HG03159 (cell line): ENCODE results near the gene FOXP1.
"Not testable (repeated sequence)": the region's sequence is repeated elsewhere in the genome, so short reads cannot be mapped to it uniquely, and the experiment has no call there.

ENCODE experiments used
- ATAC-seq: cut with Tn5 transposase; IDR thresholded peaks from one replicate; pipeline ENCODE4 v1.9.1; 2021; ENCODE audit warnings: mild to moderate bottlenecking, moderate library complexity; ENCODE audit not compliant: unreplicated experiment

FOXP1 gene

GRCh38 chr3:71351403-71352149 is 232.0 kb downstream of the FOXP1 start:
- ATAC-seq, result no peak

GRCh38 chr3:71350998-71351397 is 232.5 kb downstream of the FOXP1 start:
- ATAC-seq, result no peak

GRCh38 chr3:71348831-71349230 is 234.7 kb downstream of the FOXP1 start:
- no peak for ATAC-seq

- ATAC-seq, result no peak
These were observed 235.4 kb downstream of the FOXP1 start for GRCh38 chr3:71348001-71348632.

- no peak for ATAC-seq
These were observed 237.5 kb downstream of the FOXP1 start for GRCh38 chr3:71346061-71346460.

- ATAC-seq, result no peak
These were observed 238.0 kb downstream of the FOXP1 start for GRCh38 chr3:71345429-71346040.

- no peak for ATAC-seq
These were observed 241.8 kb downstream of the FOXP1 start for GRCh38 chr3:71341721-71342120.

GRCh38 chr3:71339049-71339448 is 244.5 kb downstream of the FOXP1 start:
- no peak for ATAC-seq

- no peak for ATAC-seq
These were observed 250.7 kb downstream of the FOXP1 start for GRCh38 chr3:71332813-71333212.

GRCh38 chr3:71330909-71331308 is 252.6 kb downstream of the FOXP1 start:
- ATAC-seq, result no peak

GRCh38 chr3:71330505-71330904 is 253.0 kb downstream of the FOXP1 start:
- no peak for ATAC-seq

- no peak for ATAC-seq
These were observed 253.7 kb downstream of the FOXP1 start for GRCh38 chr3:71329817-71330216.

GRCh38 chr3:71328926-71329325 is 254.6 kb downstream of the FOXP1 start:
- ATAC-seq, result no peak

- ATAC-seq, result no peak
These were observed 255.6 kb downstream of the FOXP1 start for GRCh38 chr3:71327936-71328335.

GRCh38 chr3:71325715-71326114 is 257.8 kb downstream of the FOXP1 start:
- no peak for ATAC-seq

- ATAC-seq, result not testable (repeated sequence)
These were observed 259.3 kb downstream of the FOXP1 start for GRCh38 chr3:71324224-71324623.

GRCh38 chr3:71323558-71323957 is 260.0 kb downstream of the FOXP1 start:
- ATAC-seq, result no peak

GRCh38 chr3:71322154-71322553 is 261.4 kb downstream of the FOXP1 start:
- ATAC-seq, result no peak

- ATAC-seq, result no peak
These were observed 263.8 kb downstream of the FOXP1 start for GRCh38 chr3:71319771-71320170.

GRCh38 chr3:71318458-71318827 is 265.1 kb downstream of the FOXP1 start:
- ATAC-seq, result no peak

GRCh38 chr3:71317749-71318457 is 265.6 kb downstream of the FOXP1 start:
- no peak for ATAC-seq

- ATAC-seq, result no peak
These were observed 266.4 kb downstream of the FOXP1 start for GRCh38 chr3:71317140-71317539.
